ENCODE results near the gene SPTLC3.

- TF ChIP-seq CTCF (IDR thresholded peaks at IDR 0.05; ENCODE audit: low read depth, low read length) (no peak), EZH2phosphoT487 (IDR thresholded peaks at IDR 0.05; ENCODE audit: low read depth) (no peak)
Measured at GRCh38 chr20:12989586-12990115, 19.1 kb upstream of the SPTLC3 start.

Data from OCI-LY3 (cell line).